DND-41 (cell line): ENCODE data around the gene MIOS.

Source experiments
- EZH2 ChIP-seq: IDR thresholded peaks from 3 replicates; pipeline ENCODE4 v1.6.1; 2012; ENCODE audit warnings: borderline replicate concordance, low read depth, mild to moderate bottlenecking, moderate library complexity, low read length, inconsistent platforms; ENCODE audit not compliant: severe bottlenecking
- TF ChIP-seq, protein P1 (sequence below): IDR thresholded peaks from 2 replicates; pipeline ENCODE4 v1.5.1; 2012; ENCODE audit warnings: borderline replicate concordance, low read length, moderate library complexity, mild to moderate bottlenecking; ENCODE audit not compliant: poor library complexity, severe bottlenecking; ENCODE audit errors: extremely low read depth

DNA sequence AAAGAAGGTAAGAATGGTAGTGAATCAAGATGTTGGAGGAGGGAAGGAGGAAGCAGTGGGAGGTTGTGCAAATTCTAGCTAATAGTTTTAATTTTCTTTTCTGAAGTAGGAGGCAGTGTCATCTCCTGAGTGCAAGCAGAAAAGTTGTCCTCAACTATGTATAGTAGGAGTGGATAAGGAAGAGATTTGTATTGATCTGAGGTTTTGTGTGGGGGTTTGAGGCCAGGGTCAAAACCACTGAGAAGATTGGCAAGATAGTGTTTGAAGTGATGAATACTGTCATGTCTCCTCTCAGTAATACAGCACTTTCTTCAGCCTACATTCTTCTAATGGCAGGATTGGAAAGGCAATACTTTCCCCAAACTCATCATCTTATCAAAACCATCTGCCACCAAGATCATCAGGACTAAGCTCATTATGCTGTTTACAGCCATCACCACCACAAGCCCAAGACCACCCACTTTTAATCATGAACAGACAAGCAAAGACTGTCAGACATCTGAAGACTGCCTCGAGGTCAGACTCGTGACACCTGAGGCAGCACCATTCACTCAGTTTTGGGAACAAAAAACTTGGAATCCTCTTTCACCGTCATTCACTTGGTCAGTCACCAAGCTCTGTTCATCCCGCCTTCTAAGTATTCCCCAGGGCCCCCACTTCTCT, 1.5 kb upstream of the MIOS start:
- TF ChIP-seq, protein P1, sequence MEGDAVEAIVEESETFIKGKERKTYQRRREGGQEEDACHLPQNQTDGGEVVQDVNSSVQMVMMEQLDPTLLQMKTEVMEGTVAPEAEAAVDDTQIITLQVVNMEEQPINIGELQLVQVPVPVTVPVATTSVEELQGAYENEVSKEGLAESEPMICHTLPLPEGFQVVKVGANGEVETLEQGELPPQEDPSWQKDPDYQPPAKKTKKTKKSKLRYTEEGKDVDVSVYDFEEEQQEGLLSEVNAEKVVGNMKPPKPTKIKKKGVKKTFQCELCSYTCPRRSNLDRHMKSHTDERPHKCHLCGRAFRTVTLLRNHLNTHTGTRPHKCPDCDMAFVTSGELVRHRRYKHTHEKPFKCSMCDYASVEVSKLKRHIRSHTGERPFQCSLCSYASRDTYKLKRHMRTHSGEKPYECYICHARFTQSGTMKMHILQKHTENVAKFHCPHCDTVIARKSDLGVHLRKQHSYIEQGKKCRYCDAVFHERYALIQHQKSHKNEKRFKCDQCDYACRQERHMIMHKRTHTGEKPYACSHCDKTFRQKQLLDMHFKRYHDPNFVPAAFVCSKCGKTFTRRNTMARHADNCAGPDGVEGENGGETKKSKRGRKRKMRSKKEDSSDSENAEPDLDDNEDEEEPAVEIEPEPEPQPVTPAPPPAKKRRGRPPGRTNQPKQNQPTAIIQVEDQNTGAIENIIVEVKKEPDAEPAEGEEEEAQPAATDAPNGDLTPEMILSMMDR, result no peak
- no peak for TF ChIP-seq EZH2
